ENCODE results near the gene ZXDC.

- TF ChIP-seq EZH2 (IDR thresholded peaks at IDR 0.05; ENCODE audit: borderline replicate concordance, low read depth, low read length, poor library complexity, severe bottlenecking): no peak
- no peak for TF ChIP-seq CTCF (conservative IDR thresholded peaks at IDR 0.05; ENCODE audit: low read depth, low read length)
Measured at GRCh38 chr3:126424039-126424717, 51.5 kb downstream of the ZXDC start.
